ENCODE data around the gene EFNA5. TPM values are rescaled to one million over a fixed set of nuclear protein-coding genes. Genes with fewer than 3 reads are reported as not detected.

Gene EFNA5
- total and polyA plus RNA-seq, 8 donors: 0.29 to 187 (median 3.1) TPM

GRCh38 chr5:107576736-107577393 is 93.9 kb downstream of the EFNA5 start:
- Histone ChIP-seq H3K4me3 (no peak overlapping the region), H3K27me3 (no peaks in the 10 kb centered on the region), H3K9me3 (no peaks in the 10 kb centered on the region), H3K27ac (no peak overlapping the region), H3K36me3 (no peaks in the 10 kb centered on the region), H3K4me1 (peaks cover 0 to 10% (median 6%) of the 10 kb centered on the region in 4 donors)
- 83 to 94% (median 88%) methylated on average over 3 of the region's 3 CpGs for WGBS, 5 donors
- DNase-seq: no peak
- no peak for TF ChIP-seq POLR2A (IDR thresholded peaks at IDR 0.05)
- TF ChIP-seq, protein P1, sequence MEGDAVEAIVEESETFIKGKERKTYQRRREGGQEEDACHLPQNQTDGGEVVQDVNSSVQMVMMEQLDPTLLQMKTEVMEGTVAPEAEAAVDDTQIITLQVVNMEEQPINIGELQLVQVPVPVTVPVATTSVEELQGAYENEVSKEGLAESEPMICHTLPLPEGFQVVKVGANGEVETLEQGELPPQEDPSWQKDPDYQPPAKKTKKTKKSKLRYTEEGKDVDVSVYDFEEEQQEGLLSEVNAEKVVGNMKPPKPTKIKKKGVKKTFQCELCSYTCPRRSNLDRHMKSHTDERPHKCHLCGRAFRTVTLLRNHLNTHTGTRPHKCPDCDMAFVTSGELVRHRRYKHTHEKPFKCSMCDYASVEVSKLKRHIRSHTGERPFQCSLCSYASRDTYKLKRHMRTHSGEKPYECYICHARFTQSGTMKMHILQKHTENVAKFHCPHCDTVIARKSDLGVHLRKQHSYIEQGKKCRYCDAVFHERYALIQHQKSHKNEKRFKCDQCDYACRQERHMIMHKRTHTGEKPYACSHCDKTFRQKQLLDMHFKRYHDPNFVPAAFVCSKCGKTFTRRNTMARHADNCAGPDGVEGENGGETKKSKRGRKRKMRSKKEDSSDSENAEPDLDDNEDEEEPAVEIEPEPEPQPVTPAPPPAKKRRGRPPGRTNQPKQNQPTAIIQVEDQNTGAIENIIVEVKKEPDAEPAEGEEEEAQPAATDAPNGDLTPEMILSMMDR (IDR thresholded peaks at IDR 0.05): no peak
- intact Hi-C loops (cut with DNase I; ENCODE audit: low total_unique reads): no loop called here

- Histone ChIP-seq H3K36me3 (no peaks in the 10 kb centered on the region), H3K4me1 (peaks cover 4 to 17% (median 10%) of the 10 kb centered on the region in 4 donors), H3K27me3 (no peaks in the 10 kb centered on the region), H3K9me3 (no peaks in the 10 kb centered on the region), H3K27ac (no peak overlapping the region), H3K4me3 (no peak overlapping the region)
- WGBS, 5 donors: 82 to 93% (median 90%) methylated on average over 4 of the region's 4 CpGs
- intact Hi-C loops (cut with DNase I; ENCODE audit: low total_unique reads): no loop called here
- no peak for DNase-seq
- TF ChIP-seq, protein P1 (IDR thresholded peaks at IDR 0.05): no peak
- TF ChIP-seq EP300 (IDR thresholded peaks at IDR 0.05) (no peak), POLR2AphosphoS5 (IDR thresholded peaks at IDR 0.05) (no peak), POLR2A (IDR thresholded peaks at IDR 0.05) (no peak)
Measured at GRCh38 chr5:107576155-107576554, 94.6 kb downstream of the EFNA5 start.

- Histone ChIP-seq H3K4me1 (peaks cover 12 to 30% (median 24%) of the 10 kb centered on the region in 4 donors), H3K36me3 (no peaks in the 10 kb centered on the region), H3K27ac (no peak overlapping the region), H3K9me3 (no peaks in the 10 kb centered on the region), H3K4me3 (no peak overlapping the region), H3K27me3 (no peaks in the 10 kb centered on the region)
- TF ChIP-seq POLR2AphosphoS5 (IDR thresholded peaks at IDR 0.05): no peak
- TF ChIP-seq, protein P1 (IDR thresholded peaks at IDR 0.05): no peak
- TF ChIP-seq POLR2A (IDR thresholded peaks at IDR 0.05): no peak
- no peak for TF ChIP-seq EP300 (IDR thresholded peaks at IDR 0.05)
- WGBS, 5 donors: 81 to 97% (median 94%) methylated on average over 1 of the region's 1 CpG
- intact Hi-C loops (cut with DNase I; ENCODE audit: low total_unique reads): no loop called here
- DNase-seq: no peak
Measured at GRCh38 chr5:107574287-107574686, 96.5 kb downstream of the EFNA5 start.

DNA sequence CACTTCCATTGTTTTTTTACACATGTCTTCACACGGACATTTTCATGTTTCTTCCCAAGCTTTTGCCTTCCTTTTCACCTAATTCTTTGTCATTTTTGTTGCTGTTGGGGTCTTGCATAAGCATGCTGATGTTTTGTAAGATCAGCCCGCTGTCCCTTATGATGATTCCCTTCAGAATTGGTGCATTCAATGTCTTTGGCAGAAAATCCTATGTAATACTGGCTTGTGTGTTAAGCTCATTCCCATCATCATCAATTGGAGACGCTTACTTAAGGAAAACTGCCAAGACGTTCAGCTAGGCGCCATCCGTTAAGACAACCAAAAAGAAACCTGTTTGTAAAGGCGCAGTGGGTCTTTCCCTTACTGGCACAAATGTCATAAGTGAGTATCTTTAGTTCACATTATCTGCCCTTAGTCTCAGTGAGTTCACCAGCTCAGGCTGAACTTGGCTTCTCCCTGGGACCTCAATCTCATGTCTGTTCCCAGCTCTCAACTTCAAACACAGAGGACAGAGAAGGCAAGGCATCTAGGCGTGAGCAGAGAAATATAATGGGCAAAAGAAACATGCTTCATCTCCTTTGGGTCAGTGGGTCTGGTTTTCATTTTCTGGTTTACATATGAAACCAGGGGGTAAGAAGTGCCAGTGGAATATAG is 97.9 kb downstream of the EFNA5 start:
- TF ChIP-seq, protein P1 (IDR thresholded peaks at IDR 0.05): no peak
- TF ChIP-seq POLR2A (IDR thresholded peaks at IDR 0.05): no peak
- TF ChIP-seq POLR2AphosphoS5 (IDR thresholded peaks at IDR 0.05): no peak
- no peak for TF ChIP-seq EP300 (IDR thresholded peaks at IDR 0.05)
- 52 to 71% (median 58%) methylated on average over 8 of the region's 8 CpGs for WGBS, 5 donors

More for the DNA sequence above, 97.9 kb downstream of the EFNA5 start:
- H3K4me3 ChIP-seq: no peak overlapping the region
- peak overlapping the region in 4 of 5 donors; percentile 36 to 89 (median 79) for H3K27ac ChIP-seq
- H3K9me3 ChIP-seq: no peaks in the 10 kb centered on the region
- no peaks in the 10 kb centered on the region for H3K27me3 ChIP-seq
- peaks cover 12 to 30% (median 24%) of the 10 kb centered on the region in 4 donors for H3K4me1 ChIP-seq
- no peak for DNase-seq
- intact Hi-C loops (cut with DNase I; ENCODE audit: low total_unique reads): no loop called here
- H3K36me3 ChIP-seq: no peaks in the 10 kb centered on the region
